Esophagus squamous epithelium (tissue), 4 donors: ENCODE measurements around the gene RNF217.

Source experiments
- CTCF ChIP-seq, 6 experiments: fragments of 450-650 bp in 4 of 6; fragments of 200-600 bp in 2 of 6; sonication (generic) in 2 of 6; IDR thresholded peaks; one replicate each; pipeline ENCODE4 v1.5.1; 2016 to 2019; ENCODE audit warnings: antibody characterized with exemption in 6 of 6, mild to moderate bottlenecking in 4 of 6, moderate library complexity in 4 of 6
- POLR2A ChIP-seq, 4 donors: fragments of 450-650 bp; IDR thresholded peaks; one replicate each; pipeline ENCODE4 v1.6.1; 2017; ENCODE audit warnings: antibody characterized with exemption in 4 of 4, mild to moderate bottlenecking in 4 of 4, moderate library complexity in 3 of 4

GRCh38 chr6:125009578-125009977, 47.3 kb downstream of the RNF217 start:
- TF ChIP-seq CTCF (IDR thresholded peaks at IDR 0.05) (no peak), POLR2A (IDR thresholded peaks at IDR 0.05) (no peak)
